GM10266 (cell line): ENCODE measurements around the gene BHLHA15.

Source experiments
- DNase-seq: peaks from one replicate; pipeline ENCODE4 v3.0.0; 2012; ENCODE audit errors: extremely low spot score
- TF ChIP-seq, protein P1 (sequence below): IDR thresholded peaks from 2 replicates; pipeline ENCODE4 v1.5.1; 2012; ENCODE audit warnings: mild to moderate bottlenecking, low read depth; ENCODE audit not compliant: control insufficient read depth, insufficient read depth; ENCODE audit errors: missing control alignments

Gene BHLHA15

DNA sequence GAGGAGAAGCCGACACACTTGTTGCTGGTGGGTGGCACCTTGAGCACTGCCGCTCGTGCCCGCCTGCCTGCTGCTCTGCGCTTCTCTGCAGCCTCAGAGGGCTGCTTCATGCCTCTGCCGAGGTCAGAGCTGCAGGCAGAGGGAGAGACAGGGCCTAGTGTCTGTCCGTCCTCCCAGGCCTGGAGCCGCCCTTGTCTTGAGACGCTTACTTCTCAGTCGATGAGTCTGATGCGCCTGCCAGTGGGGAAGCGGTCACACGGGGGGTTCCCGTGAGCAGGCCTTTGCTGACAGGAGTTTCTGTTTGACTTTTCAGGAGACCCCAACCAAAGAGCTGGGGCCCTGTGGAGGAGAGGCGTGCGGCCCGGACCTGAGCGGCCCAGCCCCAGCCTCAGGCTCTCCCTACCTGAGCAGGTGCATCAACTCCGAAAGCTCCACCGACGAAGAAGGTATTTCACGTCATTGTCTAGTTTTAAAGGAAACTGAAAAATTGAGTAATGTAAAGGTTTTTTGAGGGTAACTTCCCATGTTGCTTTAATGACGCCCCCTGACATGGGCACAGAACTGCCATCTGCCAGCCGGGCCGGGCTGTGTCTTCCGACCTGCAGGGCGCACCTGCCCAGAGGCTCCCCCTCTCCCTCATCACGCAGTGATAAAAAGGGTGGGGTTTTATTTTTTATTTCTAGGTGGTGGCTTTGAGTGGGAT is 7.8 kb upstream of the BHLHA15 start:
- TF ChIP-seq, protein P1, sequence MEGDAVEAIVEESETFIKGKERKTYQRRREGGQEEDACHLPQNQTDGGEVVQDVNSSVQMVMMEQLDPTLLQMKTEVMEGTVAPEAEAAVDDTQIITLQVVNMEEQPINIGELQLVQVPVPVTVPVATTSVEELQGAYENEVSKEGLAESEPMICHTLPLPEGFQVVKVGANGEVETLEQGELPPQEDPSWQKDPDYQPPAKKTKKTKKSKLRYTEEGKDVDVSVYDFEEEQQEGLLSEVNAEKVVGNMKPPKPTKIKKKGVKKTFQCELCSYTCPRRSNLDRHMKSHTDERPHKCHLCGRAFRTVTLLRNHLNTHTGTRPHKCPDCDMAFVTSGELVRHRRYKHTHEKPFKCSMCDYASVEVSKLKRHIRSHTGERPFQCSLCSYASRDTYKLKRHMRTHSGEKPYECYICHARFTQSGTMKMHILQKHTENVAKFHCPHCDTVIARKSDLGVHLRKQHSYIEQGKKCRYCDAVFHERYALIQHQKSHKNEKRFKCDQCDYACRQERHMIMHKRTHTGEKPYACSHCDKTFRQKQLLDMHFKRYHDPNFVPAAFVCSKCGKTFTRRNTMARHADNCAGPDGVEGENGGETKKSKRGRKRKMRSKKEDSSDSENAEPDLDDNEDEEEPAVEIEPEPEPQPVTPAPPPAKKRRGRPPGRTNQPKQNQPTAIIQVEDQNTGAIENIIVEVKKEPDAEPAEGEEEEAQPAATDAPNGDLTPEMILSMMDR = no peak
- peak; percentile 83 for DNase-seq

DNA sequence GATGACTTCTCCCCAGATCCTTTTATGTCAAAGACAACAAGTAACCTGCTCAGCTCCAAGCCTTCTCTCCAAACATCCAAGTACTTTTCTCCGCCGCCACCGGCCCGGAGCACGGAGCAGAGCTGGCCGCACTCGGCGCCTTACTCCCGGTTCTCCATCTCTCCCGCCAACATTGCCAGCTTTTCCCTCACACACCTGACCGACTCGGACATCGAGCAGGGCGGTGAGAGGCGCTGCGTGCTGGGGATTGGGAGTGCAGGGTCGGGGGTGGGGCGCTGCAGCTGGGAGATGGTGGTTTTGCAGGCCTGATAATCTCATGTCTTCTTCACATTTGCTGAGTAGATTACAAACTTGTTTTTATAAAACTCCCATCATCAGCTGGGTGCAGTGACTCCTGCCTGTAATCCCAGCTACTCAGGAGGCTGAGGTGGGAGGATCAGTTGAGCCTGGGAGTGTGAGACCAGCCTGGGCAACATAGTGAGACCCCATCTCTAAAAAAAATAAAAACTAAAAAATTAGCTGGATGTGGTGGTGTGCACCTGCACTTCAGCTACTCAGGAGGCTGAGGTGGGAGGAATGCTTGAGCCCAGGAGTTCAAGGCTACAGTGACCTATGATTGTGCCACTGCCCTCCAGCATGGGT is 7.2 kb upstream of the BHLHA15 start:
- TF ChIP-seq, protein P1 = no peak
- no peak for DNase-seq

- TF ChIP-seq, protein P1 = no peak
- DNase-seq = no peak
Measured at GRCh38 chr7:98204670-98205069, 6.6 kb upstream of the BHLHA15 start.

- no peak for DNase-seq
- TF ChIP-seq, protein P1 = no peak
Measured at GRCh38 chr7:98205162-98205845, 5.9 kb upstream of the BHLHA15 start.

GRCh38 chr7:98206451-98207330 is 4.5 kb upstream of the BHLHA15 start:
- DNase-seq = no peak
- TF ChIP-seq, protein P1 = no peak

- peak; percentile 16 for DNase-seq
- TF ChIP-seq, protein P1 = no peak
Measured at GRCh38 chr7:98209166-98209920, 1.9 kb upstream of the BHLHA15 start.
